Right atrium auricular region (tissue), 2 donors: Measurements from ENCODE around the gene UNC5B. TPM values are rescaled to one million over a fixed set of nuclear protein-coding genes. Genes with fewer than 3 reads are reported as not detected.

Experiments
- DNase-seq: peaks from one replicate; pipeline ENCODE4 v3.0.0-alpha.2; 2019; ENCODE audit warnings: low spot score
- H3K27ac ChIP-seq, 2 donors: fragments of 200-600 bp; sonication (generic); 1 replicate in 1 of 2; 2 replicates in 1 of 2; pipeline ENCODE4 v1.5.1; 2016 to 2019
- H3K27me3 ChIP-seq, 2 donors: fragments of 200-600 bp; sonication (generic); one replicate each; pipeline versions ENCODE4 v1.5.1 to v1.6.0; 2017 to 2019
- H3K36me3 ChIP-seq: fragments of 200-600 bp; sonication (generic); one replicate; pipeline ENCODE4 v1.5.1; 2016
- H3K4me1 ChIP-seq, 2 donors: fragments of 200-600 bp; sonication (generic); one replicate each; pipeline versions ENCODE4 v1.5.1 to v1.6.0; 2017 to 2019
- H3K4me3 ChIP-seq, 2 donors: fragments of 200-600 bp; sonication (generic); 1 replicate in 1 of 2; 2 replicates in 1 of 2; pipeline ENCODE4 v1.5.1; 2017 to 2019; ENCODE audit warnings: mild to moderate bottlenecking in 1 of 2, moderate library complexity in 1 of 2
- H3K9me3 ChIP-seq, 2 donors: fragments of 200-600 bp; sonication (generic); one replicate each; pipeline ENCODE4 v1.5.1; 2019
- CTCF ChIP-seq, 2 donors: fragments of 200-600 bp; sonication (generic); IDR thresholded peaks; one replicate each; pipeline ENCODE4 v1.5.1; 2019; ENCODE audit warnings: antibody characterized with exemption in 2 of 2
- total RNA-seq, 2 donors: library from RNA; depleted of rRNA; stranded (reverse); fragments of >200 nt; gene quantifications; one replicate each; pipeline ENCODE4 v1.1.0, GENCODE V29; 2016

Gene UNC5B
- total RNA-seq, 2 donors from 2014 or later, result 10.9 to 29.2 TPM

DNA sequence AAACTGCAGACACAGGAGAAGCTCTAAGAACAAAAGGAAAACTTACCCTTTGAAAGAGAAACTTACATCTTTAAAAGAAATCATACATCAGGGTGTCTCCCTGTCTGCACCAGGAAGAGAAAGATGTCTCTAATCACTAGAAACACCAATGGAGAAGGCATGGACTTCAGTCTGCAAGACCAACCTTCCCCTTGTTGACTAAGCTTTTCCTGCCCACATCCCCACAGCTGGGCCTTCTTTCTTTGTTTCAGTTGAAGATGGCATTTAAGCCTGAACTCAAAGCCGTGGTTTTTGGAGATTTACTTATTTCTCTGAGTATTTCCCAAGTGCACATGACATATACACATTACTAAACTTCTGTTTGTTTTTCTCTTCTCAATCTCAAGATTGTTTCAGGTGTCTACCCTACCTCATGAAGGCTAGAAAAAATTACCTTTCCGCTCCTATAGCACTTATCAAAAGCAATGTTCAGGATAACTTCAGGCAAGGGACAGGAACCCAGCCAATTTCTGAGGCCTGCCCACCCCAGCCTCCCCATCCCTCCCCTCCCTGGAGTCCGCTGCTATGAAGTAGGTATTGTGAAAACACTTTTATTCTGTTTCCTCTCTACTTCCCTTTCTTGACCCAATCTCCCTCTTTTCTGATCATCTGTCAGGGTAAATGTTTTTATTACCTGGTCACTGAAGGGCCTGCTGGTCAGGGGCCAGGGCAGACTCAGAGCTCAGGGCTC lies 103.9 kb downstream of the UNC5B start:
- Histone ChIP-seq H3K27me3 (no peaks in the 10 kb centered on the region), H3K4me1 (peaks cover 0 to 29% of the 10 kb centered on the region in 2 donors), H3K36me3 (no peaks in the 10 kb centered on the region), H3K9me3 (no peaks in the 10 kb centered on the region), H3K4me3 (no peak overlapping the region), H3K27ac (no peak overlapping the region)
- no peak for TF ChIP-seq CTCF (IDR thresholded peaks at IDR 0.05)
- no peak for DNase-seq

- no peak overlapping the region for H3K27ac ChIP-seq
- no peaks in the 10 kb centered on the region for H3K9me3 ChIP-seq
- no peak overlapping the region for H3K4me3 ChIP-seq
- no peak for DNase-seq
- H3K27me3 ChIP-seq, result no peaks in the 10 kb centered on the region
- H3K4me1 ChIP-seq, result peaks cover 0 to 29% of the 10 kb centered on the region in 2 donors
- TF ChIP-seq CTCF (IDR thresholded peaks at IDR 0.05), result no peak
- no peaks in the 10 kb centered on the region for H3K36me3 ChIP-seq
Measured at GRCh38 chr10:71316786-71317160, 104.4 kb downstream of the UNC5B start.

DNA sequence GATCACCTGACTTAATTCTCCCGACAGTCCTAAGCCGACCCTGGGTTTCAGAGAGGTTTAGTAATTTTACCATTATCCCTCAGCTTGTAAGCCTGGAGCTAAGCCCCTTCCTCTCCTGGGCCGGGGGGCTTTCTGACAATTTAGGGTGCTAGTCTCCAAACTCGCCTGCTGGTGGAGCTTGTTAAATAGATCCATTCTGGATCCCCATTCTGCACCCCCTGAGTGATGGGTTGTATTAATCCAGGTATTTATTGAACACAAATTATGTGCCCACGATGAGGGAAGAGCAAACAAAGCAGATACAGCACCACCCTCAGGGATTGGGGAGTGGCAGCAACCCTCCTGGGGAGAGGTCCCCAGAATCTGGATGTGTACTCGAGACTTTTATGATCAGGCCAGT lies 105.4 kb downstream of the UNC5B start:
- no peak for TF ChIP-seq CTCF (IDR thresholded peaks at IDR 0.05)

GRCh38 chr10:71319042-71319799 lies 106.9 kb downstream of the UNC5B start, which contains the start of gene SLC29A3:
SLC29A3 (plus strand) TSS chr10:71319259; CDS start chr10:71319310, 51 bp downstream.
- Histone ChIP-seq H3K27ac (peak within 1 kb of the TSS; percentile 68 to 82), H3K4me1 (peaks cover 0 to 17% of the 10 kb centered on the region in 2 donors), H3K27me3 (no peaks in the 10 kb centered on the region), H3K4me3 (peak within 1 kb of the TSS; percentile 78), H3K36me3 (no peaks in the 10 kb centered on the region), H3K9me3 (no peaks in the 10 kb centered on the region)
- TF ChIP-seq CTCF (IDR thresholded peaks at IDR 0.05), result peak; percentile 38 to 61
- peak; percentile 78 for DNase-seq

More for the DNA sequence above, 105.4 kb downstream of the UNC5B start:
- Histone ChIP-seq H3K4me3 (no peak overlapping the region), H3K27me3 (no peaks in the 10 kb centered on the region), H3K9me3 (no peaks in the 10 kb centered on the region), H3K36me3 (no peaks in the 10 kb centered on the region), H3K4me1 (peaks cover 0 to 29% of the 10 kb centered on the region in 2 donors), H3K27ac (no peak overlapping the region)
- no peak for DNase-seq

- H3K27me3 ChIP-seq, result no peaks in the 10 kb centered on the region
- no peak for TF ChIP-seq CTCF (IDR thresholded peaks at IDR 0.05)
- H3K27ac ChIP-seq, result peak overlapping the region; percentile 68 to 82
- H3K36me3 ChIP-seq, result no peaks in the 10 kb centered on the region
- H3K4me1 ChIP-seq, result peaks cover 0 to 11% of the 10 kb centered on the region in 2 donors
- H3K9me3 ChIP-seq, result no peaks in the 10 kb centered on the region
- no peak for DNase-seq
- peak overlapping the region; percentile 78 for H3K4me3 ChIP-seq
Measured at GRCh38 chr10:71319800-71320392, 107.5 kb downstream of the UNC5B start.
